AG04450 (cell line): ENCODE measurements around the gene COX7A1. TPM values are rescaled to one million over a fixed set of nuclear protein-coding genes. Genes with fewer than 3 reads are reported as not detected.
A peak's percentile ranks its signal among the peaks of the same experiment; 100 is the strongest.

ENCODE experiments used
- CTCF ChIA-PET: fragments of 300-600, 350-600 bp; formaldehyde crosslinking; extraction: SDS; loops from one replicate; lab custom pipeline; 2022; ENCODE audit warnings: antibody characterized with exemption, inconsistent platforms; lab: Charles Lee
- POLR2A ChIA-PET: fragments of 350-600 bp; formaldehyde crosslinking; extraction: SDS; loops from one replicate; lab custom pipeline; 2021; ENCODE audit warnings: antibody characterized with exemption, inconsistent platforms; lab: Yijun Ruan, JAX
- DNase-seq: peaks from one replicate; pipeline ENCODE4 v3.0.0-alpha.2; 2011; ENCODE audit warnings: low read depth, low spot score
- H3K27ac ChIP-seq: one replicate; pipeline ENCODE4 v1.5.1; 2012; ENCODE audit warnings: low read depth, low read length, control low read depth
- H3K27me3 ChIP-seq: one replicate; pipeline ENCODE4 v1.6.0; 2012; ENCODE audit warnings: low read length; ENCODE audit not compliant: control insufficient read depth, insufficient read depth
- H3K4me3 ChIP-seq: 2 replicates; pipeline ENCODE4 v1.5.1; 2011; ENCODE audit warnings: mild to moderate bottlenecking, low read depth, low read length, control low read depth
- H3K9me3 ChIP-seq: 2 replicates; pipeline ENCODE4 v1.5.1; 2012; ENCODE audit warnings: low read length; ENCODE audit not compliant: control insufficient read depth, insufficient read depth
- CTCF ChIP-seq: IDR thresholded peaks from 2 replicates; pipeline ENCODE4 v1.5.1; 2011; ENCODE audit warnings: low read depth, low read length, control low read depth, inconsistent platforms
- polyA plus RNA-seq: library from polyadenylated mRNA; depleted of rRNA; stranded (reverse); fragments of >200 nt; gene quantifications from 2 replicates; pipeline ENCODE4 v1.2.3, GENCODE V29; 2011

Gene COX7A1
- polyA plus RNA-seq, 1 experiment = 15.0 TPM

DNA sequence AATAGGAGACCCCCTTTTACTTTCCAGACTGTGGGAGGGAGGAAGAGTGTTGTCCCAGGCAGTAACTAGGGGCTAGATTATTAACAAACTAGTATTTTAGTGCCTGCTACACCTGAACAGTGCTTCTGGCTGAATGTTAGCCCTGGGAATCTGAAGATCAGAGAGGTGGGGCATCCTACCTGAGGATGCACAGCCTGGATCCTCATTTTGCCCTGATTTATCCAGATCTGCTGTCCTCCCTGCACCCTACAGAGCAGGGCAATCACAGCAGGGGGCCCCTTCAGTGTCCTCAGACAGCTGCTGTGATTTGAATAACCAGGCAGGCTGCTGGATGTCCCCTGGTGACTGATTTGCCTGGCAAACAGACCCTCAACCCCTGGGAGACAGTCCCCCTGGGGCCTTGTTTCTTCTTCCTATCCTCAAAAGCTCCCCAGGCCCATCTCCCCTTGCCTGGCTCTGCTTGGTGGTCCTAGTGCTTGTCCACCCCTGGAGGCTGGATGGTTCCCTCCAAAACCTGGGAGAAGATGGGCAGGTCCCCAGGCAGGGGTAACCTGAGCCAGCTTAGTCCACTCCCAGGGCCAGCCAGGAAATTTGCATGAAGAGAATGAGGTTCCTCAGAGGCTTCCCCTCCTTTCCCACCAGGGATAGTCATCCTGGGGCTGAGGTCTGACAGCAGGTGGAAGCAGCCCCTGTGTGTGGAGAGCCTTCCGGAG lies 41.6 kb downstream of the COX7A1 start, which contains the start of gene OVOL3:
Gene OVOL3, plus strand, starts transcription at position 657 of the 713 bp plus-strand sequence. CDS start 60 bp downstream, outside the sequence.
- ChIA-PET POLR2A (no interaction called here), CTCF (no interaction called here)
- H3K27ac ChIP-seq = no peak within 1 kb of the TSS
- DNase-seq = no peak
- no peak within 1 kb of the TSS for H3K4me3 ChIP-seq
- H3K9me3 ChIP-seq = no peaks in the 10 kb centered on the region; the same call in 1 of the 2 replicates
- TF ChIP-seq CTCF = no peak
- H3K27me3 ChIP-seq = no peaks in the 10 kb centered on the region

DNA sequence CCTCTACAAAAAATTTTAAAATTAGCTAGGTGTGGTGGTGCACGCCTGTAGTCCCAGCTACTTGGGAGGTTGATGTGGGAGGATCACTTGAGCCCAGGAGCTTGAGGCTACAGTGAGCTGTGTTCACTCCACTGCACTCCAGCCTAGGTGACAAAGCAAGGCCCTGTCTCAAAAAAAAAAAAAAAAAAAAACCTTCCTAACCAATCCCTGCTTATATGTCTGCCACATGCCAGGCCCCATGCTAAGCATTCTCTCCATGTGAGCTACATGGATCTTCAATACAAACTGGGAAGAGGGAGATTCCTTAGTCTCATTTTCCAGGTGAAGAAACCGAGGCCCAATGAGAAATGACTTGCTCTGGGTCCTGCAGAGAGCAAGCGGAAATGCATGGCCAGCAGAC lies 43.6 kb downstream of the COX7A1 start:
- no peaks in the 10 kb centered on the region for H3K27me3 ChIP-seq
- H3K4me3 ChIP-seq = no peak overlapping the region
- no peak for TF ChIP-seq CTCF
- DNase-seq = no peak
- POLR2A ChIA-PET = interaction anchor here (0.6 kb wide), 1 partner anchor 11 kb away, joined by 4 read pairs; no protein-coding TSS in a partner anchor
- H3K9me3 ChIP-seq = no peaks in the 10 kb centered on the region
- H3K27ac ChIP-seq = peak overlapping the region; percentile 2
- CTCF ChIA-PET = interaction anchor here (0.7 kb wide), 1 partner anchor 9 kb away, joined by 5 read pairs; no protein-coding TSS in a partner anchor

DNA sequence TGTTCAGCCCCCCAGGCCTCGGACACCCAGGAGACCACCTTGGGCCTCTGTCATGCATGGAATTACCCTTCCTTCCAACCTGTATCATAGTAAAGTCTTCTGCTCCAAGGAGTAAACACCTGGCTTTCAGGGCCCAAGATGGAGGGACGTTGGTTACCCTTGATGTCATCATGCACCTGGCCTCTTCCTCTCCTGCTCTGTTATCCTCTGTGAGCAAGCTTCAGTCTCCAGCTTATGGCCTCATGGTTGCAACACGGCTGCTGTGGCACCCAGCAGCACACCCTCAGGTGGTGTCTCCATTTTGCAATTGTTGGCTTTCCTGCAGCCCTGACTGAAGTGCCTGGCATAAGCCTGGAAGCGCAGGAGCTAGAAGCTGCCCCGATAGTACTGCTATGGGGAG lies 45.3 kb downstream of the COX7A1 start:
- POLR2A ChIA-PET = interaction anchor here (1.6 kb wide), 1 partner anchor 8 kb away, joined by 4 read pairs; the partner anchor contains the start of genes POLR2I and TBCB
- DNase-seq = no peak
- no peak overlapping the region for H3K4me3 ChIP-seq
- no peak for TF ChIP-seq CTCF
- H3K9me3 ChIP-seq = no peaks in the 10 kb centered on the region
- no peaks in the 10 kb centered on the region for H3K27me3 ChIP-seq
- H3K27ac ChIP-seq = no peak overlapping the region
- CTCF ChIA-PET = no interaction called here

GRCh38 chr19:36106441-36106840 lies 45.8 kb downstream of the COX7A1 start:
- no peaks in the 10 kb centered on the region for H3K9me3 ChIP-seq
- H3K27me3 ChIP-seq = no peaks in the 10 kb centered on the region
- DNase-seq = no peak
- ChIA-PET POLR2A (interaction anchor here (1.6 kb wide), 1 partner anchor 8 kb away, joined by 4 read pairs; the partner anchor contains the start of genes POLR2I and TBCB), CTCF (no interaction called here)
- TF ChIP-seq CTCF = no peak
- no peak overlapping the region for H3K27ac ChIP-seq
- no peak overlapping the region for H3K4me3 ChIP-seq
